HUES48 (cell line): ENCODE data around the gene RNF144A.
A peak's percentile ranks its signal among the peaks of the same experiment; 100 is the strongest.

Source experiments
- H3K27ac ChIP-seq: one replicate; pipeline ENCODE4 v1.7.0; 2013; ENCODE audit warnings: low read depth, low read length, inconsistent platforms
- H3K27me3 ChIP-seq: 2 replicates; pipeline ENCODE4 v1.6.1; 2013; ENCODE audit warnings: mild to moderate bottlenecking, low read length; ENCODE audit not compliant: control insufficient read depth, insufficient read depth
- H3K36me3 ChIP-seq: 2 replicates; pipeline ENCODE4 v1.6.1; 2013; ENCODE audit warnings: low read length; ENCODE audit not compliant: control insufficient read depth, insufficient read depth
- H3K4me1 ChIP-seq: 2 replicates; pipeline ENCODE4 v1.6.1; 2013; ENCODE audit warnings: mild to moderate bottlenecking, low read length; ENCODE audit not compliant: control insufficient read depth, insufficient read depth
- H3K4me3 ChIP-seq: 2 replicates; pipeline ENCODE4 v1.5.1; 2013; ENCODE audit warnings: mild to moderate bottlenecking, low read depth, low read length
- H3K9ac ChIP-seq: 2 replicates; pipeline ENCODE4 v1.6.1; 2013; ENCODE audit warnings: mild to moderate bottlenecking, low read depth, low read length, moderate library complexity
- H3K9me3 ChIP-seq: 2 replicates; pipeline ENCODE4 v1.6.1; 2013; ENCODE audit warnings: low read length; ENCODE audit not compliant: control insufficient read depth, insufficient read depth

The RNF144A gene

DNA sequence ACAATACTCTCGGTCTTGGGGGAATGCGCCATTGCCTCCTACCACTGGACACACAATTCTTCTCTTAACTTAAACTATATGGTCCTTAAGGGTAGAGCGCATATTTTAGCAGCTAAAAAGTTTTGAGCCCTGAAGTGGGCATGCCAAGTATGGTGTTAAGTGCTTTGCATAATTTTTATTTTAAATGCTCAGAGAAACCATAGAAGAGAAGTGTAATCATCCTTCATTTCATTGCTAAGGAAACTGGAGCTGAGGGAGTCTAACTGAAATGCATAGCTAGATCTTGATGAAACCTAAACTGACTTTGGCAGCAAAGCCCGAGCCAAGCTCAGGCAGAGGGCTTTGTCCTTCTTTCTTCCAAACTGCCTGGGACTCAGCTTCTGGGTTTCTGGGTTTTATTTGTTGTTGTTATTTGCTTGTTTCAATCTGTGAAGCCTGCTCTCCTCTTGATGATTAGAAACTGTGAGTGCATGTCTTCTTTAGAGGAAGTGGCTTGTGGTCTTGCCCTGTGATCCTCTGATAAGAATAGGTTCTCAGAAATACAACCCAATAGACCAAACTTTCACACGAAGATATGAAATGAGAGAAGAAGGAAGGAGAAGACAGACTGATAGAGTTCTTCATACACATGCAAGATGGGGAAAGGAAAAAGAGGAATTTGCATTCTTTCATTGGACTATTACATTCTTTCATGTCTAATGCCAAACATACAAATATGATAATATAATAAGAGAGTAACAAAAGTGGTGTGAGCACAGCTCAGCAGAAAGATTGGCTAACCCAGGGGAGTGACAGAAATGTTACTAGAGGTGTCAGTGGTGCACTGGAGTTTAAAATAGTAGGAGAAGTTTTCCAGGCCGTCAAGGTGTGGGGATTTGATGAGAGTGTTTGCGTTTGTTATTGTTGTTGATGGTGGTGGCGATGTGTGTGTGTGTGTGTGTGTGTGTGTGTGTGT lies 7.5 kb upstream of the RNF144A start:
- Histone ChIP-seq H3K9ac (no peak overlapping the region), H3K9me3 (no peaks in the 10 kb centered on the region), H3K27me3 (no peaks in the 10 kb centered on the region), H3K4me1 (no peaks in the 10 kb centered on the region), H3K36me3 (no peaks in the 10 kb centered on the region), H3K27ac (no peak overlapping the region), H3K4me3 (no peak overlapping the region)

GRCh38 chr2:6911721-6912120 lies 5.5 kb upstream of the RNF144A start:
- no peak overlapping the region for H3K4me3 ChIP-seq
- no peak overlapping the region for H3K9ac ChIP-seq
- H3K27ac ChIP-seq = no peak overlapping the region
- no peaks in the 10 kb centered on the region for H3K36me3 ChIP-seq
- peaks cover 6% of the 10 kb centered on the region for H3K27me3 ChIP-seq
- peaks cover 10% of the 10 kb centered on the region; the same call in 1 of the 2 replicates for H3K4me1 ChIP-seq
- H3K9me3 ChIP-seq = no peaks in the 10 kb centered on the region

- no peak overlapping the region for H3K4me3 ChIP-seq
- H3K9ac ChIP-seq = no peak overlapping the region
- H3K27me3 ChIP-seq = peaks cover 14% of the 10 kb centered on the region
- peaks cover 10% of the 10 kb centered on the region; the same call in 1 of the 2 replicates for H3K4me1 ChIP-seq
- H3K36me3 ChIP-seq = no peaks in the 10 kb centered on the region
- H3K27ac ChIP-seq = no peak overlapping the region
- H3K9me3 ChIP-seq = no peaks in the 10 kb centered on the region
Observed at GRCh38 chr2:6913415-6914157, 3.6 kb upstream of the RNF144A start.

- Histone ChIP-seq H3K27ac (peak overlapping the region; percentile 47), H3K4me1 (peaks cover 10% of the 10 kb centered on the region; the same call in 1 of the 2 replicates), H3K27me3 (peaks cover 14% of the 10 kb centered on the region), H3K9me3 (no peaks in the 10 kb centered on the region), H3K36me3 (no peaks in the 10 kb centered on the region), H3K4me3 (no peak overlapping the region), H3K9ac (no peak overlapping the region)
Observed at GRCh38 chr2:6914828-6915227, 2.4 kb upstream of the RNF144A start.

DNA sequence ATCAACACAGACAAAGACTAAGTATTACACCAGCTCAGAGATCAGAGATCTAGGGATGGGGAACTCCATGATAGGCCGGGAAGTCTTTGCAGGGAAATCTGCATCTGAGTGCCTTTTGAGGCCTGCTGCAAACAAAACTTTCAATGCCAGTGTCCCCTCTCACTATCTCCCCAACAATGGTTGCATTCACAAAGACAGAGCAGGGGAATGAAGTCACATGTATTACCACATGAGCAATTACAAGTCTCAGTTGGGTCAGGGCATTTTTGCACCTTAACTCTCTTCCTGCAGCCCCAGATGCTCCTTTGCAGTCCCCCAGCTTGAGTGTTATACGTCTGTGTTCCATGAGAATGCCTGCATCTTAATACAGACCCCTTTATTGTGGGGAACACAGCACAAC lies 1.8 kb upstream of the RNF144A start:
- no peak overlapping the region for H3K9ac ChIP-seq
- no peaks in the 10 kb centered on the region for H3K36me3 ChIP-seq
- no peak overlapping the region for H3K4me3 ChIP-seq
- peaks cover 10% of the 10 kb centered on the region for H3K4me1 ChIP-seq
- H3K27ac ChIP-seq = peak overlapping the region; percentile 47
- H3K9me3 ChIP-seq = no peaks in the 10 kb centered on the region
- H3K27me3 ChIP-seq = peaks cover 14% of the 10 kb centered on the region

DNA sequence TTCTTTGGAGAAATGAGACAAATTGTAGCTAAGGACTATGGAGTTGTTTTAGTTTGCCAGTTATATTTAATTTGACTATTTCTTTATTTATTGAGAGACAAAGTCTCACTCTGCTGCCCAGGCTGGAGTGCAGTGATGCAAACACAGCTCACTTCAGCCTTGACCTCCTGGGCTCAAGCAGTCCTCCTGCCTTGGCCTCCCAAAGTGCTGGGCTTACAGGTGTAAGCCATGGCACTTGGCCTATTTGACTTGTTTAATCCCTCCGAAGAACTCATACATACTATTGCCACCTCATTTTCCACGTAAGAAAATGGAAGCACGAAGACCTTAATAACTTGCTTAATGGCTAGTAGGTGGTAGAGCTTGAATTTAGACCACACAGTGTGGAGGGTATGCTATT lies 988 bp upstream of the RNF144A start:
- no peaks in the 10 kb centered on the region for H3K36me3 ChIP-seq

GRCh38 chr2:6916736-6917070 lies 509 bp upstream of the RNF144A start:
- peak overlapping the region; percentile 31; the same call in 1 of the 2 replicates for H3K9ac ChIP-seq
- H3K36me3 ChIP-seq = no peaks in the 10 kb centered on the region
- H3K4me3 ChIP-seq = peak overlapping the region; percentile 67; the same call in 1 of the 2 replicates
- peaks cover 12% of the 10 kb centered on the region for H3K4me1 ChIP-seq
- H3K27ac ChIP-seq = no peak overlapping the region
- H3K9me3 ChIP-seq = no peaks in the 10 kb centered on the region
- H3K27me3 ChIP-seq = peaks cover 14% of the 10 kb centered on the region

More for the DNA sequence above, 988 bp upstream of the RNF144A start:
- Histone ChIP-seq H3K9ac (no peak overlapping the region), H3K27me3 (peaks cover 14% of the 10 kb centered on the region), H3K27ac (no peak overlapping the region), H3K9me3 (no peaks in the 10 kb centered on the region), H3K4me1 (peaks cover 12% of the 10 kb centered on the region), H3K4me3 (no peak overlapping the region)

DNA sequence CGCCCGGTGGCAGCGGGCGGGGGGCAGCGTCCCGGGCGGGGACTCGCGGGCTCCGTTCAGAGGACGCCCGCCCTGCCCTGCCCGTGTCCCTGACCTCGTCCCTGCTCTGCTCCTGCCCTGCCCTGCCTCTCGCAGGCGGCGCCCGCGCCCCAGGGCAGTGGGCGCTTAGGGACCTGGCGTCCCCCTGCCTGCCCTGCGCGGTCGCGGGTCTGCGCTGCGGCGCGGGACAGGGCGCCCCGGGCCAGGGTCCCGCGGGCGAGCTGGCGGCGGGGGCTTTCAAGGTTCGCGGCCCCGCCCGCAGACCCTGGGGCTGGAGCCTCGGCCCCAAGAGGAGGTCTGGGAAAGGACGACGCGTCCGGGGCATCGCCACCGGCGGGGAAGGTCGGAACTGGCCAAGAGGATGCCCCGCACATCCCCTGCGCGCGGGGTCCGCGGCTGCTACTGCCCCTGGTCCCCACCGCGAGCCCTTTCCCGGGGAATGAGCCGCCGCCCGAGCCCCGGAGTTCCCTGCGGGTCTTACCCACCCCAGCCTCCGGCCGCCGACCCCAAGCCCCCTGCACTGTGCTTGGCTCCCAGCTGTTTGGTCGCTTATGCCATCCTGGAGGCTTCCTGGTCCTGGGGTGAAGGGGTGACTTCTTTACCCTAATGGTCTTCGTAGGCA lies 679 bp downstream of the RNF144A start:
- no peaks in the 10 kb centered on the region for H3K36me3 ChIP-seq
- H3K27me3 ChIP-seq = peaks cover 14% of the 10 kb centered on the region
- H3K9me3 ChIP-seq = no peaks in the 10 kb centered on the region
- peak overlapping the region; percentile 36; the same call in 1 of the 2 replicates for H3K9ac ChIP-seq
- H3K4me1 ChIP-seq = peaks cover 12% of the 10 kb centered on the region
- no peak overlapping the region for H3K27ac ChIP-seq
- peak overlapping the region; percentile 67 for H3K4me3 ChIP-seq

- no peak overlapping the region for H3K27ac ChIP-seq
- H3K27me3 ChIP-seq = peaks cover 14% of the 10 kb centered on the region
- no peak overlapping the region for H3K4me3 ChIP-seq
- no peaks in the 10 kb centered on the region for H3K36me3 ChIP-seq
- no peak overlapping the region for H3K9ac ChIP-seq
- no peaks in the 10 kb centered on the region for H3K9me3 ChIP-seq
- peaks cover 9% of the 10 kb centered on the region for H3K4me1 ChIP-seq
Observed at GRCh38 chr2:6919901-6920742, 2.9 kb downstream of the RNF144A start.

GRCh38 chr2:6920743-6921064 lies 3.5 kb downstream of the RNF144A start:
- no peak overlapping the region for H3K4me3 ChIP-seq
- no peaks in the 10 kb centered on the region for H3K36me3 ChIP-seq
- no peak overlapping the region for H3K9ac ChIP-seq
- H3K27ac ChIP-seq = no peak overlapping the region
- peaks cover 14% of the 10 kb centered on the region for H3K27me3 ChIP-seq
- no peaks in the 10 kb centered on the region for H3K9me3 ChIP-seq
- H3K4me1 ChIP-seq = peaks cover 4% of the 10 kb centered on the region
